Measurements from ENCODE around the gene TMCC3.

GRCh38 chr12:94687891-94688290, 37.5 kb upstream of the TMCC3 start:
- no peak for TF ChIP-seq POLR2A (IDR thresholded peaks at IDR 0.05)
- TF ChIP-seq EP300 (IDR thresholded peaks at IDR 0.05), result no peak
- TF ChIP-seq, protein P1, sequence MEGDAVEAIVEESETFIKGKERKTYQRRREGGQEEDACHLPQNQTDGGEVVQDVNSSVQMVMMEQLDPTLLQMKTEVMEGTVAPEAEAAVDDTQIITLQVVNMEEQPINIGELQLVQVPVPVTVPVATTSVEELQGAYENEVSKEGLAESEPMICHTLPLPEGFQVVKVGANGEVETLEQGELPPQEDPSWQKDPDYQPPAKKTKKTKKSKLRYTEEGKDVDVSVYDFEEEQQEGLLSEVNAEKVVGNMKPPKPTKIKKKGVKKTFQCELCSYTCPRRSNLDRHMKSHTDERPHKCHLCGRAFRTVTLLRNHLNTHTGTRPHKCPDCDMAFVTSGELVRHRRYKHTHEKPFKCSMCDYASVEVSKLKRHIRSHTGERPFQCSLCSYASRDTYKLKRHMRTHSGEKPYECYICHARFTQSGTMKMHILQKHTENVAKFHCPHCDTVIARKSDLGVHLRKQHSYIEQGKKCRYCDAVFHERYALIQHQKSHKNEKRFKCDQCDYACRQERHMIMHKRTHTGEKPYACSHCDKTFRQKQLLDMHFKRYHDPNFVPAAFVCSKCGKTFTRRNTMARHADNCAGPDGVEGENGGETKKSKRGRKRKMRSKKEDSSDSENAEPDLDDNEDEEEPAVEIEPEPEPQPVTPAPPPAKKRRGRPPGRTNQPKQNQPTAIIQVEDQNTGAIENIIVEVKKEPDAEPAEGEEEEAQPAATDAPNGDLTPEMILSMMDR (IDR thresholded peaks at IDR 0.05), result no peak
- no peak for TF ChIP-seq POLR2AphosphoS5 (IDR thresholded peaks at IDR 0.05)

All from stomach (tissue), 4 donors.